Activated T-helper 2 cell treated with anti-CD3 and anti-CD28 coated beads, Interferon-gamma antibody, Interleukin-2, Interleukin-4, amounts not matched to agents 10 μg/mL and 5 μg/mL and 100 μg/mL, durations not matched to agents 14 hours and 24 hours and 36 hours (primary cell): ENCODE data around the gene ZFAND3. TPM values are rescaled to one million over a fixed set of nuclear protein-coding genes. Genes with fewer than 3 reads are reported as not detected.

Source experiments
- DNase-seq: peaks from one replicate; pipeline ENCODE4 v3.0.0; 2021; ENCODE audit warnings: low spot score
- H3K27ac Mint-ChIP-seq: one replicate; pipeline ENCODE4 v1.8.0; 2021; ENCODE audit warnings: mixed read lengths
- H3K27me3 Mint-ChIP-seq: one replicate; pipeline ENCODE4 v1.8.0; 2021; ENCODE audit warnings: low read depth, mixed read lengths
- H3K36me3 Mint-ChIP-seq: one replicate; pipeline ENCODE4 v1.8.0; 2021; ENCODE audit warnings: low read depth, mixed read lengths
- H3K4me1 Mint-ChIP-seq: one replicate; pipeline ENCODE4 v1.8.0; 2021; ENCODE audit warnings: low read depth, mixed read lengths
- H3K4me3 Mint-ChIP-seq: one replicate; pipeline ENCODE4 v1.8.0; 2021; ENCODE audit warnings: low read depth, mild to moderate bottlenecking, moderate library complexity, mixed read lengths
- H3K9me3 Mint-ChIP-seq: one replicate; pipeline ENCODE4 v1.8.0; 2021; ENCODE audit warnings: mixed read lengths
- intact Hi-C: fragments of 100-400 bp; cut with micrococcal nuclease; formaldehyde crosslinking; loops from one replicate; pipeline ENCODE4 v1.15.1; 2023
- total RNA-seq: library from RNA; stranded (reverse); gene quantifications from 2 replicates; pipeline ENCODE4 v1.2.3, GENCODE V29; 2022

The ZFAND3 gene
- total RNA-seq, 1 donor from 2014 or later: 30.8 TPM

DNA sequence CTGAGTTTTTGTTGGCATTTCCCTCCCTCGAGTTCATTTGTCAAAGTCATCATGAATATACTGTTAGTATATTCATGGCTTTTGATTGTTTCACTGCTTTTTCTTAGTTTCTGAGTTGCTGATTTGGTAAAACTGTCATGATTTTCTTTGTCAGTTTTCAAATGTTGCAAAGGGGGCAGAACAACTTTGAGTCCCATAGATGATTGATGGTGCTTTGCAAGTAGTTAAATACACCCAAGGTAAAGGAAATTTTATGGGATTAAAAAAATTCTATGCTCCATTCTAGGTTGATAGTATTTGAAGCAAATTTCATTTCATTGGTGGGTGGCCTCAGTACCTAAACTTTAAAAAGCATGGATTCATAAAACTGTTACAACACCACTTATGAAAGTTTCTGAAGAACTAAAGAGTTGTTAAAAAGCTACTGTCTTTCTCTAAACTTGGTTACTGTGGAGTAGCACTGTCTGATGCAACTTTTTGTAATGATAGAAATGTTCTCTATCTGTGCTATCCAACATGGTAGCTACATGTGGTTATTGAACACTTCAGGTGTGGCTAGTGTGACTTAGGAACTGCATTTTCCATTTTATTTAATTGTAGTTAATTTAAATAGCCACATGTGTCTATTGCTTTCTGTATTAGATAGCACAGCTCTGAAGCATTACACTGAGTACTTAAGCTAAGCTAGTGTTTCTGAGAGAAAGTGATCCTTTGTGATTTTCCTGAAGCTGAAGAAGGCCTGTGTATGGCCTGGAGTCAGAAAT is 153.6 kb downstream of the ZFAND3 start:
- no peak for DNase-seq
- Mint-ChIP-seq H3K27ac (no peak overlapping the region), H3K4me3 (no peak overlapping the region), H3K4me1 (peaks cover 24% of the 10 kb centered on the region), H3K9me3 (peaks cover 29% of the 10 kb centered on the region), H3K36me3 (peaks cover 43% of the 10 kb centered on the region), H3K27me3 (no peaks in the 10 kb centered on the region)
- intact Hi-C loops: no loop called here

DNA sequence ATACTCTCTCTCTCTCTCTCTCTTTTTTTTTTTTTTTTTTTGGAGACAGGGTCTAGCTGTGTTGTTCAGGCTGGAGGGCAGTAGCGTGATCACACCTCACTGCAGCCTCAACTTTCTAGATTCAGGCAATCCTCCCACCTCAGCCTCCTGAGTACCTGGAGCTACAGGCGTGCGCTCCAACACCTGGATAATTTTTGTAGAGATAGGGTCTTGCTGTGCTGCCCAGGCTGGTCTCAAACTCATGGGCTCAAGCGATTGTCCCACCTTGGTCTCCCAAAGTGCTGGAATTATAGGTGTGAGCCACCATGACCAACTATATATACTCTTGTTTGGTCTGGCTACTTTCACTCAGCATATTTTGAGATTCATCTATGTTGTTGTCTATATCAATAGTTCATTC is 154.9 kb downstream of the ZFAND3 start:
- Mint-ChIP-seq H3K27ac (no peak overlapping the region), H3K4me1 (peaks cover 26% of the 10 kb centered on the region), H3K36me3 (peaks cover 40% of the 10 kb centered on the region), H3K27me3 (no peaks in the 10 kb centered on the region), H3K4me3 (no peak overlapping the region), H3K9me3 (peaks cover 27% of the 10 kb centered on the region)
- intact Hi-C loops: no loop called here
- no peak for DNase-seq

DNA sequence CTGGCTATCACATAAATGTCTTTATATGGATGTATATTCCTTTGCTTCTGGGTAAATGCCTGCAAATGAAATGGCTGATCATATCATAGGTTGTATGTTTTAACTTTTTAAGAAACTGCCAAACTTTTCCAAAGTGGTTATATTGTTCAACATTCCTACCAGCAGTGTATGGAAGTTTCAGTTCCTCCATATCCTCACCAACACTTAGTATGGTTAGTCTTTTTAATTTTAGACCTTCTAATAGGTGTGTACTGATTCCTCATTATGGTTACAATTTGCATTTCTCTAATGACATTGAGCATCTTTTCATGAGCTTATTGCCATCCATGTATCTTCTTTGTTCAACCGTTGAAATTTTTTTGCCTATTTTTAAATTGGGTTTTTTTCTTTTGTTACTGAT is 155.4 kb downstream of the ZFAND3 start:
- H3K27ac Mint-ChIP-seq: no peak overlapping the region
- no peaks in the 10 kb centered on the region for H3K27me3 Mint-ChIP-seq
- peaks cover 27% of the 10 kb centered on the region for H3K9me3 Mint-ChIP-seq
- peaks cover 40% of the 10 kb centered on the region for H3K36me3 Mint-ChIP-seq
- DNase-seq: no peak
- no peak overlapping the region for H3K4me3 Mint-ChIP-seq
- intact Hi-C loops: loop anchor here (5.0 kb wide), 1 partner anchor 733 kb away; no protein-coding TSS in a partner anchor
- H3K4me1 Mint-ChIP-seq: peaks cover 29% of the 10 kb centered on the region

DNA sequence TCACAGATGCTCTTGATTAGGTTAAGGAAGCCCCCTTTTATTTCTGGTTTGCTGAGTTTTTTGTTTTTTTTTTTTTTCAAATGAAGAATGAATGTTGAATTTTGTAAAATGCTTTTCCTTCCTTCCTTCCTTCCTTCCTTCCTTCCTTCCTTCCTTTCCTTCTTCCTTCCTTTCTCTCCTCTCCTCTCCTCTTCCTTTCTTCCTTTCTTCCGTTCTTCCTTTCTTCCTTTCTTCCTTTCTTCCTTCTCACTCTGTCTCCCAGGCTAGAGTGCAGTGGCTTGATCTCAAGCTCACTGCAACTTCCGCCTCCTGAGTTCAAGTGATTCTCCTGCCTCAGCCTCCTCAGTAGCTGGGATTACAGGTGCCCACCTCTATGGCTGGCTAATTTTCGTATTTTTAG is 158.2 kb downstream of the ZFAND3 start:
- H3K36me3 Mint-ChIP-seq: peaks cover 32% of the 10 kb centered on the region
- no peaks in the 10 kb centered on the region for H3K27me3 Mint-ChIP-seq
- no peak overlapping the region for H3K27ac Mint-ChIP-seq
- peaks cover 27% of the 10 kb centered on the region for H3K9me3 Mint-ChIP-seq
- H3K4me3 Mint-ChIP-seq: no peak overlapping the region
- intact Hi-C loops: loop anchor here (5.0 kb wide), 1 partner anchor 735 kb away; no protein-coding TSS in a partner anchor
- no peak for DNase-seq
- peaks cover 29% of the 10 kb centered on the region for H3K4me1 Mint-ChIP-seq

DNA sequence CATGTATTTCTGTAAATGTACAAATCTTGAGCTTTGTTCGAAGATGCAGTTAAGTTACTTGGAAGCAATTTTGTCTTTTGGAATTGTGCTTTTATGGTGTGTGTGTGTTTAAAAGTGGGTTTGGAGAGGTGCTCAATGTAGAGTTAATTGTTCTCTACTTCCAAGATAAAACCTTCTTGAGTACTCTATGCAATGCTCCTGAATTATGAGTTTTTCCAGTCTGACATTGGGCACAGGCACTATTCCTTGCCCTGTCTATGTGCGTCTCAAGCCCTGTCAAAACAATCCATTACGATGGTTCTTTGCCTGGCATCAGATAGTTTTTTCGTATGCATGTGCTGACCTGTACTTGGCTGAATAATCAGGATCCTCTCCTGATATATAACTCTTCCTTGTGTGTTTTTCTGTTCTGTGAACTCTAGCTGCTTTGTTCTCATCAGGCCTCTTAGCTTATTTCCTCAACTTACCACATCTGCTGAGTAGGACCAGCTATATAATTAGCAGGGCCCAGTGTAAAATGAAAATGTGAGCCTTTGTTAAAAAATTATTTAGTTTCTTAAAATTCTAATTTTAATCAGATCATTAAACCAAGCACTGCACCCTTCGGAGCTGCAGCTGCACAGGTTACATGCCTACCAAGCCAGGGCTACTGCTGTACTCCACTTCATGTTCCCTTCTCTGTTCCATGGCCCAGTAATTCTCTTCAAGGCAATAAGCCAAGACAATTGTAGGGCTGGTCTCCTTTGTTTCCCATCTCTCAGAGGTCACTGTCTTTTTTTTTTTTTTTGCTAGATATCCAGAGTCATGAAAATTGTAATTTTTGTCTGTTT is 160.1 kb downstream of the ZFAND3 start:
- Mint-ChIP-seq H3K9me3 (peaks cover 14% of the 10 kb centered on the region), H3K4me3 (no peak overlapping the region), H3K4me1 (peaks cover 36% of the 10 kb centered on the region), H3K27me3 (no peaks in the 10 kb centered on the region), H3K36me3 (peaks cover 16% of the 10 kb centered on the region), H3K27ac (no peak overlapping the region)
- DNase-seq: no peak
- intact Hi-C loops: loop anchor here (5.0 to 10.0 kb wide), 2 partner anchors 45 to 737 kb away; no protein-coding TSS in a partner anchor

DNA sequence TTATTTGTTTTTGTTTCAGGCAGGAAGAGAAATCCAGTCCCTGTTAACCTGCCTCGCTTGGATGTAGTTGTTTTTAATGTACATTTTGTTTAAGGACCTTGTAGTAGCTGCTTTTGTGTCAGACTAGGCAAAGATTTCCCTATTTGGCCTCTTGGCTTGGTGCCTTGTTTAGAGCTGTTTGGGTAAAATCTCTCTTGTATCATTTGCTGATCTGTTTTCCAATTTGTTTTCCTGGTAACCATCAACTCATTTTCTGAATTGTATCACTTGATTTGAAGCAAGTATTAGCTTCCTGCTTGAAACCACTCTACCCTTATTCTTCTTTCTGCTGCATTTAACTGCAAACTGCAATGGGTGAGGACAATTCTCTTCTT is 160.7 kb downstream of the ZFAND3 start:
- intact Hi-C loops: loop anchor here (10.0 kb wide), 1 partner anchor 45 kb away; no protein-coding TSS in a partner anchor
- no peak for DNase-seq
- no peak overlapping the region for H3K4me3 Mint-ChIP-seq
- peaks cover 12% of the 10 kb centered on the region for H3K36me3 Mint-ChIP-seq
- H3K27me3 Mint-ChIP-seq: no peaks in the 10 kb centered on the region
- H3K27ac Mint-ChIP-seq: no peak overlapping the region
- peaks cover 8% of the 10 kb centered on the region for H3K9me3 Mint-ChIP-seq
- peaks cover 38% of the 10 kb centered on the region for H3K4me1 Mint-ChIP-seq

DNA sequence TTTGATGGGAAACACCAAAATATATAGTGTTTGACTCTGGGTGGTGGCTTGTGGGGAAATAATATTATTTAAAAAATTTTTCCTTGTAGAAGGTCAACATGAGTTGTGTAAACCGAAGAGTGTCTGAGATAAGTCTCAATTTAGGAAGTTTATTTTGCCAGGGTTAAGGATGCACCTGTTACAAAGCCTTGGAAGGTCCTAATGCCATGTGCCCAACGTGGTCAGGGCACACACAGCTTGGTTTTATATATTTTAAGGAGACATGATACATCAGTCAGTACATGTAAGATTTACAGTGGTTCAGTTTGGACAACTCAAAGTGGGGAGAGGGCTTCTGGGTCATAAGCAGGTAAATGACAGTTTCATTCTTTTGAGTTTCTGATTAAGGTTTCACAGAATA is 162.1 kb downstream of the ZFAND3 start:
- peaks cover 47% of the 10 kb centered on the region for H3K4me1 Mint-ChIP-seq
- intact Hi-C loops: loop anchor here (10.0 kb wide), 1 partner anchor 47 kb away; no protein-coding TSS in a partner anchor
- H3K36me3 Mint-ChIP-seq: peaks cover 4% of the 10 kb centered on the region
- H3K27ac Mint-ChIP-seq: no peak overlapping the region
- no peaks in the 10 kb centered on the region for H3K27me3 Mint-ChIP-seq
- DNase-seq: no peak
- no peak overlapping the region for H3K4me3 Mint-ChIP-seq
- H3K9me3 Mint-ChIP-seq: no peaks in the 10 kb centered on the region

DNA sequence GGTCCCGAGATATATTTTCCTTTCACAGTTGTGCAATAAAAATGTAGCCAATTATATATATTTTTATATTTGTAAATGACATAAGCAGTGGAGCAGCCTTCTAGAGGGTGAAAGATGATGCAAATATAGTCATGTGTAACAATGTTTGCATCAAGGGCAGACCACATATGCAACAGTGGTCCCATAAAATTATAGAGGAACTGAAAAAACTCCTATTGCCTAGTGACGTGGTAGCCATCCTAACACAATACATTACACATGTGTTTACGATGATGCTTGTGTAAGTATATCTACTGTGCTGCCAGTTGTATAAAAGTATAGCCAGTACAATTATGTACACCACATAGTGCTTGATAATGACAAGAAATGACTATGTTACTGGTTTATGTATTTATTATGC is 162.8 kb downstream of the ZFAND3 start:
- H3K9me3 Mint-ChIP-seq: no peaks in the 10 kb centered on the region
- intact Hi-C loops: loop anchor here (10.0 kb wide), 1 partner anchor 48 kb away; no protein-coding TSS in a partner anchor
- peaks cover 4% of the 10 kb centered on the region for H3K36me3 Mint-ChIP-seq
- H3K4me1 Mint-ChIP-seq: peaks cover 54% of the 10 kb centered on the region
- H3K27me3 Mint-ChIP-seq: no peaks in the 10 kb centered on the region
- no peak overlapping the region for H3K27ac Mint-ChIP-seq
- no peak for DNase-seq
- H3K4me3 Mint-ChIP-seq: no peak overlapping the region

DNA sequence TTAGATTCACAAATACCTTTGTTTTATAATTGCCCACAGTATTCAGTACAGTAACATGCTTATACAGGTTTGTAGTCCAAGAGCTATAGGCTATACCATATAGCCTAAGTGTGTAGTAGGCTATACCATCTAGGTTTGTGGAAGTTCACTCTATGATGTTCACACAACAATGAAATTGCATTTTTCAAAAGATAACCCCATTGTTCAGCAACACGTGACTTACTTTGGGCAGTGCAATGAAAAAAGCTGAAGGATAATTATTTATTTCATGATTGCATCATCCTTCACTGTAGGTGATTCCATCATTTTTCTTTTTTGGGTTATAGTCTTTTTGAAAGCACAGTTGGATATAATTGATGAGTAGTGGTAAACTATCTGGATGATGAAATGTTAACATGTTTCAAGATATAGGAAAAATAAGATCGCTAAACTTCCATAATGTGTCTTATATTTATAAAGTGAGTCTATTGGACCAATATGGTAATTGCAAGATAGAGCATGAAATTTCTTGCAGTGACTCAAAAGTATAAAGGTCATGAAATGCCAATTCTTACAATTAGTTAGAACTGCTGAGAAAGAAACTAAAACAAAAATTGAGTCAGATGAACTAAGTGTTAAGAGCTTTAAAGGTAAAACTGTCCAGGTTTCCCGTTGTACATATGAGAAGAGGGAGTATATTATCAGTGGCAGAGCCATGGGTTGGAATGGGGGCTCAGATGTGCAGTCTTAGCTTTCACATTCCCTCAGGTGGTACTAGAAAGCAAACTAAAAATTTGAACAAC is 164.4 kb downstream of the ZFAND3 start:
- peaks cover 57% of the 10 kb centered on the region for H3K4me1 Mint-ChIP-seq
- H3K27ac Mint-ChIP-seq: peak overlapping the region; percentile 70
- no peaks in the 10 kb centered on the region for H3K27me3 Mint-ChIP-seq
- no peak overlapping the region for H3K4me3 Mint-ChIP-seq
- intact Hi-C loops: loop anchor here (2.0 to 10.0 kb wide), 2 partner anchors 17 to 49 kb away; no protein-coding TSS in a partner anchor
- no peaks in the 10 kb centered on the region for H3K36me3 Mint-ChIP-seq
- DNase-seq: no peak
- H3K9me3 Mint-ChIP-seq: no peaks in the 10 kb centered on the region

DNA sequence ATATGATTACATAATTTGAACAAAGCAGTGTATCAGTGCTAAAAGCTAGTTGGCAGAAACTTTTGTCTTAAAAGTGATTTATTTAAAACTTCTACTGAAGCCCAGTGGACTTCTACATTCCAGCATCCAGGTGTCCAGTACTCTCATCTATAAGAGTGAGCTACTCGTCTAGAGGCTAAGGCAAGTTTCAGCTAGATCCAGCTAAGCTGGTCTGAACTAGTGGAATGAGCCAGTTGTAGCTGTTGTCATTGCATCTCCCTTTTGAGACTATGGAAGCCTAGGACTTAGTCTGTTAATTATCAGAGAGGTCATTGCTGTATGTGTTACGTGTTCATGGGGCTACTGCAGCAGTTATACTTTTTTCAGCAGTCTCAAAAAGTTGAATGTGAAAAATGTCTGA is 165.1 kb downstream of the ZFAND3 start:
- H3K27me3 Mint-ChIP-seq: no peaks in the 10 kb centered on the region
- DNase-seq: no peak
- H3K36me3 Mint-ChIP-seq: no peaks in the 10 kb centered on the region
- no peak overlapping the region for H3K4me3 Mint-ChIP-seq
- intact Hi-C loops: loop anchor here (2.0 to 10.0 kb wide), 2 partner anchors 18 to 50 kb away; no protein-coding TSS in a partner anchor
- H3K27ac Mint-ChIP-seq: peak overlapping the region; percentile 70
- H3K9me3 Mint-ChIP-seq: no peaks in the 10 kb centered on the region
- H3K4me1 Mint-ChIP-seq: peaks cover 54% of the 10 kb centered on the region

DNA sequence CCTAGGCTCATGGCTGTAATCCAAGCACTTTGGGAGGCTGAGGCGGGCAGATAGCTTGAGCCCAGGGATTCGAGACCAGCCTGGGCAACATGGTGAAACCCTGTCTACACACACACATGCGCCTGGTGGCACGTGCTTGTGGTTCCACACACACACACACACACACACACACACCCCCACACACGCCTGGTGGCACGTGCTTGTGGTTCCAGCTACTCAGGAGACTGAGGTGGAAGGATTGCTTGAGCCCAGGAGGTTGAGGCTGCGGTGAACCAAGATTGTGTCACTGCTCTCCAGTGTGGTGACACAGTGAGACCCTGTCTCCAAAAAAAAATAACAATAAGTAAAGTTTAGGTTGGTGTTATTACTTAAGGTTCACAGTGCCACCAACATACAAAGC is 165.8 kb downstream of the ZFAND3 start:
- H3K27me3 Mint-ChIP-seq: no peaks in the 10 kb centered on the region
- no peak overlapping the region for H3K27ac Mint-ChIP-seq
- H3K4me3 Mint-ChIP-seq: no peak overlapping the region
- peaks cover 51% of the 10 kb centered on the region for H3K4me1 Mint-ChIP-seq
- H3K36me3 Mint-ChIP-seq: no peaks in the 10 kb centered on the region
- intact Hi-C loops: loop anchor here (2.0 to 10.0 kb wide), 3 partner anchors 19 to 168 kb away; partner anchors contain the start of gene ZFAND3
- no peak for DNase-seq
- no peaks in the 10 kb centered on the region for H3K9me3 Mint-ChIP-seq

DNA sequence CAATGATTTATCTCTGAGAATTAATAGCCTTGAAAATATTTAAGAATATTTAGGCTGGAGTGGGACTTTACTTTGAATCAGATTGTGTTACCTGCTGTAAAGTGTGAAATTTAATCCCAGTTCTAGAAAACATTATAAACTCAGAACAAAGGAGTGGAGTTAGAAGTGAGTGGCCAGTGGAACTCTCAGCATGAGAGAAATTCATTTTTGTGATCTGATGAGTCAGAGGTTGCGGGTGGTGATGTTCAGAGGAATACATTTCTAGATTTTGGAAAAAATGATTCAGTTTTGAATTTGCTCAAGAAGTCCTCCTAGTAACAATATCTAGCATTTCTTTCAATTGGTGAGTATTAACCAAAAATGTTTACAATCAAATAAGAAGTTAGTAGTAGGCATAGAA is 167.5 kb downstream of the ZFAND3 start:
- H3K9me3 Mint-ChIP-seq: no peaks in the 10 kb centered on the region
- no peak overlapping the region for H3K4me3 Mint-ChIP-seq
- H3K27ac Mint-ChIP-seq: peak overlapping the region; percentile 9
- no peak for DNase-seq
- H3K27me3 Mint-ChIP-seq: no peaks in the 10 kb centered on the region
- H3K36me3 Mint-ChIP-seq: no peaks in the 10 kb centered on the region
- intact Hi-C loops: loop anchor here (2.0 to 10.0 kb wide), 3 partner anchors 52 to 170 kb away; partner anchors contain the start of gene ZFAND3
- peaks cover 42% of the 10 kb centered on the region for H3K4me1 Mint-ChIP-seq
